ENCODE measurements around the gene TMEM91. TPM values are rescaled to one million over a fixed set of nuclear protein-coding genes. Genes with fewer than 3 reads are reported as not detected.

The TMEM91 gene
- total and polyA plus RNA-seq, 2 donors (not counting 1 experiment from before 2014, with no cell fraction given), result 3.7 to 9.7 TPM

- Histone ChIP-seq H4K20me1 (ENCODE audit: control insufficient read depth, extremely low read depth, insufficient read depth, low read length) (no peaks in the 10 kb centered on the region), H3K27ac (ENCODE audit: insufficient read depth, low read length) (no peak overlapping the region), H3K36me3 (ENCODE audit: control insufficient read depth, insufficient read depth, low read length) (peaks cover 10% of the 10 kb centered on the region), H3K79me2 (ENCODE audit: control insufficient read depth, insufficient read depth, low read length) (no peaks in the 10 kb centered on the region), H3K27me3 (ENCODE audit: control insufficient read depth, insufficient read depth, low read length) (no peaks in the 10 kb centered on the region), H3K4me3 (replicated peaks in 1 of 4; ENCODE audit: control extremely low read depth in 1 of 4, insufficient read depth in 1 of 4, low read depth in 3 of 4, low read length in 4 of 4) (no peak overlapping the region), H3K4me1 (ENCODE audit: control insufficient read depth, extremely low read depth, insufficient read depth, low read length) (peaks cover 9% of the 10 kb centered on the region), H3K9me3 (ENCODE audit: control insufficient read depth, insufficient read depth, low read depth, low read length) (no peaks in the 10 kb centered on the region), H2AFZ (ENCODE audit: low read length) (no peak overlapping the region), H3K9ac (ENCODE audit: insufficient read depth, low read length) (no peak overlapping the region), H3K4me2 (ENCODE audit: extremely low read depth, insufficient read depth, low read length) (no peak overlapping the region)
- DNase-seq (ENCODE audit: low read depth in 2 of 2), result peak in 1 of 2 donors; percentile 44
- TF ChIP-seq EZH2 (IDR thresholded peaks at IDR 0.05; ENCODE audit: low read length, missing control alignments), result no peak
- peak; percentile 49 to 54 for TF ChIP-seq CTCF (conservative IDR thresholded peaks at IDR 0.05 in 1 of 2, IDR thresholded peaks at IDR 0.05 in 1 of 2; ENCODE audit: low read depth in 1 of 2, low read length in 2 of 2)
Measured at GRCh38 chr19:41431426-41432386, 55.4 kb downstream of the TMEM91 start.

GRCh38 chr19:41433171-41433570 lies 56.8 kb downstream of the TMEM91 start:
- Histone ChIP-seq H3K9ac (ENCODE audit: insufficient read depth, low read length) (no peak overlapping the region), H4K20me1 (ENCODE audit: control insufficient read depth, extremely low read depth, insufficient read depth, low read length) (no peaks in the 10 kb centered on the region), H2AFZ (ENCODE audit: low read length) (no peak overlapping the region), H3K9me3 (ENCODE audit: control insufficient read depth, insufficient read depth, low read depth, low read length) (no peaks in the 10 kb centered on the region), H3K4me2 (ENCODE audit: extremely low read depth, insufficient read depth, low read length) (no peak overlapping the region), H3K79me2 (ENCODE audit: control insufficient read depth, insufficient read depth, low read length) (no peaks in the 10 kb centered on the region), H3K4me1 (ENCODE audit: control insufficient read depth, extremely low read depth, insufficient read depth, low read length) (peaks cover 2% of the 10 kb centered on the region), H3K4me3 (replicated peaks in 1 of 4; ENCODE audit: control extremely low read depth in 1 of 4, insufficient read depth in 1 of 4, low read depth in 3 of 4, low read length in 4 of 4) (no peak overlapping the region), H3K36me3 (ENCODE audit: control insufficient read depth, insufficient read depth, low read length) (peaks cover 13% of the 10 kb centered on the region), H3K27ac (ENCODE audit: insufficient read depth, low read length) (no peak overlapping the region), H3K27me3 (ENCODE audit: control insufficient read depth, insufficient read depth, low read length) (no peaks in the 10 kb centered on the region)
- TF ChIP-seq EZH2 (IDR thresholded peaks at IDR 0.05; ENCODE audit: low read length, missing control alignments) (no peak), CTCF (conservative IDR thresholded peaks at IDR 0.05 in 1 of 2, IDR thresholded peaks at IDR 0.05 in 1 of 2; ENCODE audit: low read depth in 1 of 2, low read length in 2 of 2) (no peak)
- no peak for DNase-seq (ENCODE audit: low read depth in 2 of 2)

Other genes with a start within 250 kb of the TMEM91 start
- 2.1 and 3.5 TPM in 2 replicates for gene CYP2S1, start 183.3 kb upstream of the TMEM91 start, total RNA-seq
- 0.93 and 7.5 TPM in 2 replicates for gene CYP2S1, start 183.3 kb upstream of the TMEM91 start, polyA plus RNA-seq
- gene AXL, start 157.3 kb upstream of the TMEM91 start, total RNA-seq, result 107 and 223 TPM in 2 replicates
- 231 and 319 TPM in 2 replicates for gene AXL, start 157.3 kb upstream of the TMEM91 start, polyA plus RNA-seq
- gene HNRNPUL1, start 112.2 kb upstream of the TMEM91 start, total RNA-seq, result 47.3 and 58.1 TPM in 2 replicates
- gene HNRNPUL1, start 112.2 kb upstream of the TMEM91 start, polyA plus RNA-seq, result 36.4 and 60.4 TPM in 2 replicates
- 5.9 and 7.8 TPM in 2 replicates for gene CCDC97, start 66.4 kb upstream of the TMEM91 start, total RNA-seq
- 6.3 and 9.9 TPM in 2 replicates for gene CCDC97, start 66.4 kb upstream of the TMEM91 start, polyA plus RNA-seq
- gene TGFB1, start 22.6 kb upstream of the TMEM91 start, total RNA-seq, result 6.7 and 14.4 TPM in 2 replicates
- gene TGFB1, start 22.6 kb upstream of the TMEM91 start, polyA plus RNA-seq, result 4.2 and 6.6 TPM in 2 replicates
- 4.1 and 5.3 TPM in 2 replicates for gene B9D2, start 12.4 kb upstream of the TMEM91 start, total RNA-seq
- 2.3 and 3.3 TPM in 2 replicates for gene B9D2, start 12.4 kb upstream of the TMEM91 start, polyA plus RNA-seq
- gene EXOSC5, start 20.8 kb downstream of the TMEM91 start, total RNA-seq, result 10.7 and 14.1 TPM in 2 replicates
- gene EXOSC5, start 20.8 kb downstream of the TMEM91 start, polyA plus RNA-seq, result 5.0 and 10.0 TPM in 2 replicates
- gene BCKDHA, start 21.3 kb downstream of the TMEM91 start, total RNA-seq, result 30.0 and 30.7 TPM in 2 replicates
- gene BCKDHA, start 21.3 kb downstream of the TMEM91 start, polyA plus RNA-seq, result 11.2 and 15.1 TPM in 2 replicates
- 1.3 and 3.5 TPM in 2 replicates for gene B3GNT8, start 50.8 kb downstream of the TMEM91 start, total RNA-seq
- 0.30 and 0.54 TPM in 2 replicates for gene B3GNT8, start 50.8 kb downstream of the TMEM91 start, polyA plus RNA-seq
- gene DMAC2, start 63.4 kb downstream of the TMEM91 start, total RNA-seq, result 29.5 and 31.0 TPM in 2 replicates
- gene DMAC2, start 63.4 kb downstream of the TMEM91 start, polyA plus RNA-seq, result 52.3 and 65.1 TPM in 2 replicates
- not detected in 2 replicates for gene ERICH4, start 66.6 kb downstream of the TMEM91 start, total RNA-seq
- gene ERICH4, start 66.6 kb downstream of the TMEM91 start, polyA plus RNA-seq, result not detected in 2 replicates
- not detected in 2 replicates for gene CEACAM21, start 199.6 kb downstream of the TMEM91 start, total RNA-seq
- not detected in 2 replicates for gene CEACAM21, start 199.6 kb downstream of the TMEM91 start, polyA plus RNA-seq

Measured in fibroblast of lung (primary cell).